Fibroblast of upper back skin (primary cell): ENCODE measurements around the gene IFNA14.
"Not testable (repeated sequence)": the region's sequence is repeated elsewhere in the genome, so short reads cannot be mapped to it uniquely, and the experiment has no call there.

Source experiments
- DNase-seq: peaks from one replicate; pipeline ENCODE4 v3.0.0-alpha.2; 2013

The IFNA14 gene

GRCh38 chr9:21213411-21214326 is 26.1 kb downstream of the IFNA14 start:
- not testable (repeated sequence) for DNase-seq

GRCh38 chr9:21212160-21212559 is 27.6 kb downstream of the IFNA14 start:
- DNase-seq = not testable (repeated sequence)

GRCh38 chr9:21210782-21211181 is 29.0 kb downstream of the IFNA14 start:
- not testable (repeated sequence) for DNase-seq

- DNase-seq = no peak
Observed at GRCh38 chr9:21210311-21210710, 29.5 kb downstream of the IFNA14 start.

GRCh38 chr9:21207043-21207442 is 32.8 kb downstream of the IFNA14 start, which contains the start of gene IFNA10:
TSS of gene IFNA10 (minus strand) at chr9:21207143. CDS start at chr9:21207097, 46 bp downstream.
- not testable (repeated sequence) for DNase-seq

- DNase-seq = no peak
Observed at GRCh38 chr9:21205204-21205603, 34.6 kb downstream of the IFNA14 start.

- not testable (repeated sequence) for DNase-seq
Observed at GRCh38 chr9:21202105-21202504, 37.7 kb downstream of the IFNA14 start, which contains the start of gene IFNA7. TSS of gene IFNA7 (minus strand) at chr9:21202205. CDS start at chr9:21202165, 40 bp downstream.

GRCh38 chr9:21194867-21195776 is 44.7 kb downstream of the IFNA14 start:
- DNase-seq = peak; percentile 14
